OCI-LY7 (cell line): ENCODE data around the gene SMAD6. TPM values are rescaled to one million over a fixed set of nuclear protein-coding genes. Genes with fewer than 3 reads are reported as not detected.

Experiments used
- BruUV-seq: library from RNA; stranded (reverse); fragments of 400-500 nt; replicated peaks from 2 replicates; lab custom pipeline; 2021; lab: Mats Ljungman, UMichigan
- CTCF ChIA-PET: fragments of 300-600 bp; sonication (Branson Sonifier 250); formaldehyde crosslinking; loops from one replicate; lab custom pipeline; 2022; ENCODE audit warnings: antibody characterized with exemption; ENCODE audit not compliant: unreplicated experiment; lab: Charles Lee
- POLR2A ChIA-PET: fragments of 300-600 bp; sonication (Branson Sonifier 250); formaldehyde crosslinking; loops from one replicate; lab custom pipeline; 2022; ENCODE audit warnings: antibody characterized with exemption; lab: Charles Lee
- DNase-seq: peaks from one replicate; pipeline ENCODE4 v3.0.0-alpha.2; 2015; ENCODE audit warnings: low spot score
- H2AFZ ChIP-seq: fragments of 200-600 bp; sonication (generic), shearing (Covaris generic); 2 replicates; pipeline ENCODE4 v1.6.1; 2014; ENCODE audit warnings: mild to moderate bottlenecking, antibody characterized with exemption, low read length, moderate library complexity
- H3K27ac ChIP-seq: fragments of 200-600 bp; sonication (generic); 2 replicates; pipeline ENCODE4 v1.5.1; 2014; ENCODE audit warnings: mixed run types, low read depth, mild to moderate bottlenecking, moderate library complexity, low read length, inconsistent platforms; ENCODE audit not compliant: poor library complexity, severe bottlenecking
- H3K36me3 ChIP-seq: fragments of 200-600 bp; sonication (generic); 2 replicates; pipeline ENCODE4 v1.6.1; 2014; ENCODE audit warnings: mild to moderate bottlenecking, antibody characterized with exemption, low read length, moderate library complexity, mixed read lengths; ENCODE audit not compliant: insufficient read depth
- H3K4me1 ChIP-seq: fragments of 200-600 bp; sonication (generic); 2 replicates; pipeline ENCODE4 v1.5.1; 2014; ENCODE audit warnings: mild to moderate bottlenecking, low read length; ENCODE audit not compliant: insufficient read depth, poor library complexity, severe bottlenecking
- H3K4me2 ChIP-seq: fragments of 200-600 bp; sonication (generic); 2 replicates; pipeline ENCODE4 v1.6.1; 2014; ENCODE audit warnings: mild to moderate bottlenecking, low read length
- H3K4me3 ChIP-seq: fragments of 200-600 bp; sonication (generic); 2 replicates; pipeline ENCODE4 v1.5.1; 2014; ENCODE audit warnings: mild to moderate bottlenecking, low read depth, low read length; ENCODE audit not compliant: poor library complexity, severe bottlenecking
- H3K79me2 ChIP-seq: fragments of 200-600 bp; sonication (generic); 2 replicates; pipeline ENCODE4 v1.6.1; 2016; ENCODE audit warnings: low read depth, mild to moderate bottlenecking, low read length, moderate library complexity, mixed read lengths; ENCODE audit not compliant: insufficient read depth
- H3K9me2 ChIP-seq: fragments of 200-600 bp; sonication (generic); 2 replicates; pipeline ENCODE4 v1.6.1; 2016; ENCODE audit warnings: mild to moderate bottlenecking, low read length, mixed read lengths; ENCODE audit not compliant: insufficient read depth
- H3K9me3 ChIP-seq: fragments of 200-600 bp; sonication (generic); 2 replicates; pipeline ENCODE4 v1.6.1; 2014; ENCODE audit warnings: mild to moderate bottlenecking, mixed run types, low read length, mixed read lengths
- H4K20me1 ChIP-seq: fragments of 200-600 bp; sonication (generic); 2 replicates; pipeline ENCODE4 v1.6.1; 2014; ENCODE audit warnings: mild to moderate bottlenecking, antibody characterized with exemption, low read length, moderate library complexity, mixed read lengths; ENCODE audit not compliant: insufficient read depth
- EZH2phosphoT487 ChIP-seq: fragments of 200-600 bp; sonication (generic); IDR thresholded peaks from 2 replicates; pipeline ENCODE4 v1.6.1; 2018; ENCODE audit warnings: low read depth, borderline replicate concordance, mild to moderate bottlenecking, mixed run types, antibody characterized with exemption, low read length, moderate library complexity, mixed read lengths
- intact Hi-C: fragments of 100-400 bp; cut with micrococcal nuclease; formaldehyde crosslinking; loops from one replicate; pipeline ENCODE4 v1.10.0; 2022; ENCODE audit not compliant: unreplicated experiment
- total RNA-seq, 2 experiments: library from RNA; depleted of rRNA in 1 of 2; stranded (reverse); fragments of >200 nt in 1 of 2; shearing (Covaris generic) in 1 of 2; gene quantifications; 2 replicates each; pipeline ENCODE4 v1.2.3, GENCODE V29; 2014 to 2022
- TF ChIP-seq, protein P1 (sequence below): fragments of 200-600 bp; sonication (generic); conservative IDR thresholded peaks from 2 replicates; pipeline ENCODE4 v1.5.1; 2014; ENCODE audit warnings: mild to moderate bottlenecking, antibody characterized with exemption, low read length, moderate library complexity, mixed read lengths

SMAD6 gene
- total RNA-seq, 2 experiments from 2014 or later = 14.6 to 16.1 TPM

DNA sequence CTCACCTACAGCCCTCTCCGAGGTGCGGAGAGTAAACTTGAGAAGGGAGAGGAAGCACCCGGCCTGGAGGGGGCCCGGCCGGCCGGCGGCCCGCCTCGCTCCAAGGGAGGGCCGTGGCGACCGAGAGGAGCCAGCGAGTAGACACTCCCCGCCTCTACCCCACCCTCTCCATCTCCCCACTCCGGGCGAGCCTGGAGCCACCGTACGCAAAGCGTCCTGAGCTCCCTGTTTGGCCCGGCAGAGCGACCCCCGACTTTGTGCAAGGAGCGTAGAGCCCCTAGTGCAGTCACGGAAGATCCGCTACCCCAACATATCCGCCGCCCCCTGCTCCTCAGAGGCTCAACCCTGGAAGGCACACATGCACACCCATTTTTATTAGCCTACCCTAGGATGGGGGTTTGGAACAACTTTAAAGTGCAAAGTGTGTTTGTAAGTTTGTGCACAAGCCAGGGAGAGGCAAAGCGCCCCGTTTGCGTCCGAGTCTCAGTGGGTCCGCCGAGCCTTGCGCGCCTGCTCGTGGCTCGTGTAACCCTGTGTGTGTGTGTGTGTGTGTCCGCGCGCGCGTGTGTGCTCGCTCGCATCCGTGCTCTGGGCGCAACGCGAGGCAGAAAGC, 508 bp upstream of the SMAD6 start:
- Histone ChIP-seq H3K9me2 (no peaks in the 10 kb centered on the region), H4K20me1 (no peaks in the 10 kb centered on the region), H3K79me2 (no peaks in the 10 kb centered on the region), H2AFZ (peak overlapping the region; percentile 71), H3K27ac (peak overlapping the region; percentile 84), H3K36me3 (no peaks in the 10 kb centered on the region), H3K9me3 (no peaks in the 10 kb centered on the region), H3K4me1 (peaks cover 38% of the 10 kb centered on the region), H3K4me3 (peak overlapping the region; percentile 77), H3K4me2 (peak overlapping the region; percentile 88)
- no peak for DNase-seq
- POLR2A ChIA-PET = interaction anchor here (0.6 to 2.2 kb wide), 6 partner anchors 9 to 1863 kb away, joined by 5 to 17 read pairs (median 8); no protein-coding TSS in a partner anchor
- TF ChIP-seq, protein P1, sequence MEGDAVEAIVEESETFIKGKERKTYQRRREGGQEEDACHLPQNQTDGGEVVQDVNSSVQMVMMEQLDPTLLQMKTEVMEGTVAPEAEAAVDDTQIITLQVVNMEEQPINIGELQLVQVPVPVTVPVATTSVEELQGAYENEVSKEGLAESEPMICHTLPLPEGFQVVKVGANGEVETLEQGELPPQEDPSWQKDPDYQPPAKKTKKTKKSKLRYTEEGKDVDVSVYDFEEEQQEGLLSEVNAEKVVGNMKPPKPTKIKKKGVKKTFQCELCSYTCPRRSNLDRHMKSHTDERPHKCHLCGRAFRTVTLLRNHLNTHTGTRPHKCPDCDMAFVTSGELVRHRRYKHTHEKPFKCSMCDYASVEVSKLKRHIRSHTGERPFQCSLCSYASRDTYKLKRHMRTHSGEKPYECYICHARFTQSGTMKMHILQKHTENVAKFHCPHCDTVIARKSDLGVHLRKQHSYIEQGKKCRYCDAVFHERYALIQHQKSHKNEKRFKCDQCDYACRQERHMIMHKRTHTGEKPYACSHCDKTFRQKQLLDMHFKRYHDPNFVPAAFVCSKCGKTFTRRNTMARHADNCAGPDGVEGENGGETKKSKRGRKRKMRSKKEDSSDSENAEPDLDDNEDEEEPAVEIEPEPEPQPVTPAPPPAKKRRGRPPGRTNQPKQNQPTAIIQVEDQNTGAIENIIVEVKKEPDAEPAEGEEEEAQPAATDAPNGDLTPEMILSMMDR = no peak
- no peak for TF ChIP-seq EZH2phosphoT487
- BruUV-seq = no TSS peak
- CTCF ChIA-PET = no interaction called here
- intact Hi-C loops = loop anchor here (1.0 to 10.0 kb wide), 7 partner anchors 13 to 409 kb away; partner anchors contain the start of genes DIS3L, RPL4 and ZWILCH

DNA sequence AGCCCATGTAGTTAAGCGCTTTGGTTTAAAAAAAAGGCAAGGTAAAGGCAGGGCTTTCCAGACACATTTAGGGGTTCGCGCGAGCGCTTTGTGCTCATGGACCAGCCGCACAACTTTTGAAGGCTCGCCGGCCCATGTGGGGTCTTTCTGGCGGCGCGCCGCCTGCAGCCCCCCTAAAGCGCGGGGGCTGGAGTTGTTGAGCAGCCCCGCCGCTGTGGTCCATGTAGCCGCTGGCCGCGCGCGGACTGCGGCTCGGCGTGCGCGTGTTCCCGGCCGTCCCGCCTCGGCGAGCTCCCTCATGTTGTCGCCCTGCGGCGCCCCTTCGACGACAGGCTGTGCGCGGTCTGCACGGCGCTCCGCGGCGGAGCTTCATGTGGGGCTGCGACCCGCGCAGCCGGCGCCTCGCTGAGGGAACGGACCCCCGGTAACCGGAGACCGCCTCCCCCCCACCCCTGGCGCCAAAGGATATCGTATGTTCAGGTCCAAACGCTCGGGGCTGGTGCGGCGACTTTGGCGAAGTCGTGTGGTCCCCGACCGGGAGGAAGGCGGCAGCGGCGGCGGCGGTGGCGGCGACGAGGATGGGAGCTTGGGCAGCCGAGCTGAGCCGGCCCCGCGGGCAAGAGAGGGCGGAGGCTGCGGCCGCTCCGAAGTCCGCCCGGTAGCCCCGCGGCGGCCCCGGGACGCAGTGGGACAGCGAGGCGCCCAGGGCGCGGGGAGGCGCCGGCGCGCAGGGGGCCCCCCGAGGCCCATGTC, 927 bp downstream of the SMAD6 start:
- Histone ChIP-seq H4K20me1 (no peaks in the 10 kb centered on the region), H3K9me3 (no peaks in the 10 kb centered on the region), H2AFZ (peak overlapping the region; percentile 42; the same call in 1 of the 2 replicates), H3K9me2 (no peaks in the 10 kb centered on the region), H3K4me1 (peaks cover 38% of the 10 kb centered on the region), H3K4me3 (peak overlapping the region; percentile 77), H3K79me2 (no peaks in the 10 kb centered on the region), H3K36me3 (no peaks in the 10 kb centered on the region), H3K27ac (peak overlapping the region; percentile 84), H3K4me2 (peak overlapping the region; percentile 88)
- intact Hi-C loops = loop anchor here (1.0 to 10.0 kb wide), 7 partner anchors 11 to 411 kb away; partner anchors contain the start of genes DIS3L, RPL4 and ZWILCH
- POLR2A ChIA-PET = interaction anchor here (0.6 to 2.2 kb wide), 5 partner anchors 9 to 818 kb away, joined by 3 to 17 read pairs (median 3); no protein-coding TSS in a partner anchor
- TF ChIP-seq EZH2phosphoT487 = no peak
- TF ChIP-seq, protein P1 = no peak
- BruUV-seq = TSS peak; percentile 64
- CTCF ChIA-PET = interaction anchor here (1.0 kb wide), 1 partner anchor 13 kb away, joined by 3 read pairs; no protein-coding TSS in a partner anchor
- DNase-seq = peak; percentile 46
